GM19467 (cell line): ENCODE results near the gene NPFFR1.
"Not testable (repeated sequence)": the region's sequence is repeated elsewhere in the genome, so short reads cannot be mapped to it uniquely, and the experiment has no call there.

ENCODE experiments used
- ATAC-seq: cut with Tn5 transposase; IDR thresholded peaks from one replicate; pipeline ENCODE4 v1.9.1; 2021; ENCODE audit warnings: mild to moderate bottlenecking, moderate library complexity; ENCODE audit not compliant: unreplicated experiment

The NPFFR1 gene

DNA sequence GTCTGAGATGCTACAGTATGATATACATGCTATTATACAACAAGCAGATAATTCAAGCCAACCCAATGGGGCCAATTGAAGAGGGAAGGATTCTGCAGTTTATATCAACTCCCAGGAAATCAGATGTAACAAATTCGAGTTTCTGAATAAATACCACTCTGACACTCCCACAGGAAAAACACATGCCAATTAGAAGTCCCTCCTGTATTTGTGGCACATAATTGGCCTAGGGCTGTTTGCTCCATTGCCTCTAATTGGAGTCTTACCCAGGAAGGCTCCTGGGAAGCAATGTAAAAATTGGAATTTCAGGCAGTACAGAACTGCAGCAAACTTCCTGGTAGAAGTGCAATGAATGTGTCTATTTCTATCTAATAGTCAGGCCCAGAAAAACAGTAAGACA lies 55.3 kb downstream of the NPFFR1 start:
- no peak for ATAC-seq

- no peak for ATAC-seq
Measured at GRCh38 chr10:70227548-70228320, 56.1 kb downstream of the NPFFR1 start.

GRCh38 chr10:70223728-70224127 lies 60.1 kb downstream of the NPFFR1 start:
- ATAC-seq = no peak

DNA sequence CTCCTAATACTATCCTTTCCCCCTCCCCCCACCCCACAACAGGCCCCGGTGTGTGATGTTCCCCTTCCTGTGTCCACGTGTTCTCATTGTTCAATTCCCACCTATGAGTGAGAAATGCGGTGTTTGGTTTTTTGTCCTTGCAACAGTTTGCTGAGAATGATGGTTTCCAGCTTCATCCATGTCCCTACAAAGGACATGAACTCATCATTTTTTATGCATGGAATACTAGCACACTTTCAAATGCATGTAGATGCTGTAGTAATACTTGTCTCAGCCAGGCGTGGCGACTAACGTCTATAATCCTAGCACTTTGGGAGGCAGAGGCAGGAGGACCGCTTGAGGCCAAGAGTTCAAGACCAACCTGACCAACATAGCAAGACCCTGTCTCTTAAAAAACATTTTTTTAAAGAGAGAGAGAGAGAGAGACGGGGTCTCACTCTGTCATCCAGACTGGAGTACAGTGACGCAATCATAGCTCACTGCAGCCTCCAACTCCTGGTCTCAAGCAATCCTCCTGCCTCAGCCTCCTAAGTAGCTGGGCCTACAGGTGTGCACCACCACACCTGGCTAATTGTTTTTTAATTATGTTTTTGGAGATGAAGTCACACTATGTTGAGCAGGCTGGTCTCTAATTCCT lies 60.9 kb downstream of the NPFFR1 start:
- not testable (repeated sequence) for ATAC-seq

GRCh38 chr10:70222340-70222794 lies 61.4 kb downstream of the NPFFR1 start:
- no peak for ATAC-seq

- ATAC-seq = no peak
Measured at GRCh38 chr10:70221030-70221429, 62.8 kb downstream of the NPFFR1 start.

DNA sequence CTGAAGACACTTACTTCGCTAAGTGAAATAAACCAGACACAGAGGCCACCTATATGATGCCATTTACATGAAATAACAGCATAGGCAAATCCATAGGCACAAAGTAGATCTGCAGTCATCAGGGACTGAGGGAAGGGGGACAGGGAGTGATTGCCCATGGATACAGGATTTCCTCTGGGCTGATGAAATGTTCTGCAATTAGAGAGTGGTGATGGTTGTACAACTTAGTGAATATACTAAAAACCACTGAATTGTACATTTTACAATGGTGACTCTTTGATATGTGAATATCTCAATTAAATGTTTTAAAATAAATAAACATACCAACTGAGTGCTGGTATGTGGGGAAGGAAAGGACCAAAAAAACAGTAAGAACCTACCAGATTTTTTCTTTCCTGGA lies 70.9 kb downstream of the NPFFR1 start:
- ATAC-seq = no peak

DNA sequence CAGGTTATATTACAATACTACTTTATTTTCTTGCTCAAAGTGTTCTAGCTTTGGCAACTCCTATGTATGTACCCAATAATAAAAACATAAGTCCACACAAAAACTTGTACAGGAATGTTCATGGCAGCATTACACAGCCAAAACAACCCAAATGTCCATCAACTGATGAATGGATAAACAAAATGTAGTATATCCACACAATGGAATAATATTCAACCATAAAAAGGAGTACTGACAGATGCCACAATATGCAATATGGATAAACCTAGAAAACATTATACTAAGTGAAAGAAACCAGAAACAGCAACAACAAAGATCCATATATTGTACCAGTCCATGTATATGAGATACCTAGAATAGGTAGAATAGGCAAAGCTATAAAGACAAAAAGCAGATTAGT lies 71.5 kb downstream of the NPFFR1 start:
- no peak for ATAC-seq

- ATAC-seq = no peak
Measured at GRCh38 chr10:70206762-70207161, 77.0 kb downstream of the NPFFR1 start.

DNA sequence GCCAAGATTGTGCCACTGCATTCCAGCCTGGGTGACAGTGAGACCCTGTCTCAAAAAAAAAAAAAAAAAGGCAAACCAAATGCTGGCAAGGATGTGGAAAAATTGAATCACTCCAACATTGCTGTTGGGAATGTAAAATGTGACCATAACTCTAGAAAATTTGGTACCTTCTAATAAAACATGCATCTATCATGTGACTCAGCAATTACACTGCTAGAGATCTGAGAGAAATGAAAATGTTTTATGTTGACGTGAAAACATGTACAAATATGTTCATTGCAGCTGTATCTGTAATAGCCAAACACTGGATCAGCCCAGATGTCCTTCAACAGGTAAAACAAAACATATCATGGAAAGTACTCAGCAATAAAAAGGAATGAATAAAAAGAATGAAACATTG lies 82.7 kb downstream of the NPFFR1 start:
- ATAC-seq = no peak

DNA sequence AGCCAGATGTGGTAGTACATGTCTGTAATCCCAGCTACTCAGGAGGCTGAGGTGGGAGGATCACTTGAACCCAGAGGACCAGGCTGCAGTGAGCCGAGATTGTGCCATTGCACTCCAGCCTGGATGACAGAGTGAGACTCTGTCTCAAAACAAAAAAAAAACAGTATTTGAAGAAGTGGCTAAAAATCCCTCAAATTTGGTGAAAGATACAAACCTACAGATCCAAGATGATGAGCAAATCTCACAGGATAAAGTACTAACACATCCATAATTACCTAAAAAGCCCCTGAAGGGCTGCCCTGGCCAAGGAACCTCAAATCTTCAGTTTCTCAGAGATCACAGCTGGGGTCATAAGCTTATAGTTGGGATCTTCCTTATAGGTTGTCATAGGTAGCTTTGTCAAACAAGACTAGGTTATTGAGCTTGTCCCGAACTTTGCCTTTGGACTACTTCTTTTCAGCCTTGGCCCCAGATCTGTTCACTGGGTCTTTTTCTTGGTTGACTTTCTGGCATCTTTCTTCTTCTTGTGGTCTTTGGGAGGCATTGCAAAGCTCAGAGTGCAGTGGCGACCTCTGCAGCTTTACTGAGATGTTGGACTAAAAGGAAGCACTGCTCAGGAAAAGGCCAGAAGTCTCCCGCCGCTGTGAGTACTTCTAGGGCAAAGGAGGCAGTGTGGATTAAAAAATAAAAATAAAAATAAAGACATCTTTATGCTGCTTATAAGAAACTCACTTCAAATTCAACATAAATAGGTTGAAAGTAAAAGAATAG lies 84.9 kb downstream of the NPFFR1 start:
- ATAC-seq = no peak
